Measurements from ENCODE around the gene SH3RF3. TPM values are rescaled to one million over a fixed set of nuclear protein-coding genes. Genes with fewer than 3 reads are reported as not detected.
A peak's percentile ranks its signal among the peaks of the same experiment; 100 is the strongest.

SH3RF3 gene
- polyA plus RNA-seq, 1 of the 3 experiments (the other 2 are of a cell fraction): 1.9 TPM

- Histone ChIP-seq H3K4me2 (no peak overlapping the region), H4K20me1 (ENCODE audit: insufficient read depth) (0 out of 2 replicates have a peak, but pooled peaks cover 3% of the 10 kb centered on the region), H3K9me3 (no peaks in the 10 kb centered on the region), H3K27me3 (ENCODE audit: insufficient read depth) (no peaks in the 10 kb centered on the region), H3K4me3 (ENCODE audit: low read depth in 2 of 2, low read length in 1 of 2) (no peak overlapping the region), H3K79me2 (ENCODE audit: insufficient read depth) (0 out of 2 replicates have a peak, but pooled peaks cover 6% of the 10 kb centered on the region), H3K9ac (no peak overlapping the region), H2AFZ (ENCODE audit: low read depth) (no peak overlapping the region), H3K4me1 (ENCODE audit: control insufficient read depth in 1 of 2, insufficient read depth in 2 of 2, low read depth in 1 of 2, low read length in 1 of 2) (peaks cover 0 to 19% of the 10 kb centered on the region in 2 experiments; a peak in 1 of 4 replicates), H3K36me3 (replicated peaks in 1 of 2; ENCODE audit: control insufficient read depth in 1 of 2, insufficient read depth in 2 of 2, low read length in 1 of 2) (no peaks in the 10 kb centered on the region), H3K27ac (ENCODE audit: low read depth in 2 of 2, low read length in 1 of 2) (no peak overlapping the region), H3K9me2 (no peaks in the 10 kb centered on the region), H3F3A (replicated peaks; ENCODE audit: insufficient read depth) (no peaks in the 10 kb centered on the region)
- TF ChIP-seq MXI1 (IDR thresholded peaks at IDR 0.05; ENCODE audit: low read depth, low read length) (no peak), JUND (IDR thresholded peaks at IDR 0.05) (no peak), RCOR1 (IDR thresholded peaks at IDR 0.05; ENCODE audit: low read length) (no peak), POLR2AphosphoS5 (IDR thresholded peaks at IDR 0.05; ENCODE audit: low read depth, low read length) (no peak), MEF2A (IDR thresholded peaks at IDR 0.05; ENCODE audit: borderline replicate concordance, low read depth) (no peak), IRF3 (IDR thresholded peaks at IDR 0.05; ENCODE audit: low read depth, low read length) (no peak), USF2 (IDR thresholded peaks at IDR 0.05; ENCODE audit: borderline replicate concordance, low read depth, low read length) (no peak), YY1 (IDR thresholded peaks at IDR 0.05; ENCODE audit: low read depth) (no peak), NFIC (IDR thresholded peaks at IDR 0.05; ENCODE audit: borderline replicate concordance) (no peak), REST (IDR thresholded peaks at IDR 0.05; ENCODE audit: low read depth, low read length) (no peak), USF1 (IDR thresholded peaks at IDR 0.05; ENCODE audit: borderline replicate concordance, low read depth) (no peak), CHD2 (IDR thresholded peaks at IDR 0.05; ENCODE audit: low read length, partially characterized antibody) (no peak)
- POLR2A ChIA-PET: no interaction called here
- CTCF ChIA-PET: interaction anchor here (1.7 kb wide), 1 partner anchor 238 kb away, joined by 6 read pairs; no protein-coding TSS in a partner anchor
- WGBS (ENCODE audit: low lambda C conversion rate): 86% methylated on average over 12 of the region's 15 CpGs
- DNase-seq: peak; percentile 46
Measured at GRCh38 chr2:109272461-109272860, 143.5 kb downstream of the SH3RF3 start.

Measured in SK-N-SH (cell line).